HG03175 (cell line): ENCODE results near the gene SEC16A.

Experiments used
- ATAC-seq: cut with Tn5 transposase; IDR thresholded peaks from one replicate; pipeline ENCODE4 v1.9.1; 2021; ENCODE audit warnings: mild to moderate bottlenecking, moderate library complexity; ENCODE audit not compliant: unreplicated experiment

The SEC16A gene

GRCh38 chr9:136518623-136519022, 35.8 kb upstream of the SEC16A start:
- no peak for ATAC-seq

GRCh38 chr9:136517950-136518349, 35.1 kb upstream of the SEC16A start:
- no peak for ATAC-seq

- ATAC-seq: no peak
Observed at GRCh38 chr9:136517012-136517743, 34.3 kb upstream of the SEC16A start.

DNA sequence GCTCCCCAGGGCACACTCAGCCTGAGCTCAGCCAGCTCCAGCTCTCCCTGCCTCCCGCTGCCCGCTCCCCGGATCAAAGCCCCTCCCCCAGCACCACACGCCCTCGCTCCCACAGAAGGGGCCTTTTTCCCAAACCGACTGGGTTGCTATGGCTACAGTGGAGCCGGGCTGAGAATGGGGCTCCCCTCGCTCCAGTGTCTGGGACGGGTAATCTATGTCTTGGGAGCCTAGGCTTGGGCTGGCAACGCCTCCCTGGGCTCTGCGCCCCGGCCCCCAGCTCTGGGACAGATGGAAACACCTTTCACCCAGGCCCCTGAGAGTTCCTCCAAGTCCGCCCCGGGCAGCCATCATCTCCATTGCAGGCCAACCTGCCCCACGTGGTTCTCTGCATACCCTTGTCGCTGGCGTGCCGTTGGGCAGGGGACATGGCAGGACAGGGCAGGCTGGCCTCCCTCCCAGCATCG, 33.4 kb upstream of the SEC16A start:
- no peak for ATAC-seq

DNA sequence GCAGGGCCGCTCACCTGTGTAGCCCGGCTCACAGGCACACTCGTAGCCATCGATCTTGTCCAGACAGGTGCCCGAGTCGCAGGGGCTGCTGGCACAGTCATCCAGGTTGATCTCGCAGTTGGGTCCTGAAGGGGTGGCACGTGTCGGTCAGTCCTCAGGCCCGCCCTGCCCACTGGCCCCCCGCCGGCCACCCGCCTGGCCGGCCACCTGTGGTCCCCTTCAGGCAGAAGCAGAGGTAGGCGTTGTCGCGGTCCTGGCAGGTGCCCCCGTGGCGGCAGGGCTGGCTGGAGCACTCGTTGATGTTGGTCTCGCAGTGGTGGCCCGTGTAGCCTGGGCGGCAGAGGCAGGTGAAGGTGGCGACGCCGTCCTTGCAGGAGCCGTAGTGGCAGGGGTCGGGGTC, 32.4 kb upstream of the SEC16A start:
- ATAC-seq: no peak

DNA sequence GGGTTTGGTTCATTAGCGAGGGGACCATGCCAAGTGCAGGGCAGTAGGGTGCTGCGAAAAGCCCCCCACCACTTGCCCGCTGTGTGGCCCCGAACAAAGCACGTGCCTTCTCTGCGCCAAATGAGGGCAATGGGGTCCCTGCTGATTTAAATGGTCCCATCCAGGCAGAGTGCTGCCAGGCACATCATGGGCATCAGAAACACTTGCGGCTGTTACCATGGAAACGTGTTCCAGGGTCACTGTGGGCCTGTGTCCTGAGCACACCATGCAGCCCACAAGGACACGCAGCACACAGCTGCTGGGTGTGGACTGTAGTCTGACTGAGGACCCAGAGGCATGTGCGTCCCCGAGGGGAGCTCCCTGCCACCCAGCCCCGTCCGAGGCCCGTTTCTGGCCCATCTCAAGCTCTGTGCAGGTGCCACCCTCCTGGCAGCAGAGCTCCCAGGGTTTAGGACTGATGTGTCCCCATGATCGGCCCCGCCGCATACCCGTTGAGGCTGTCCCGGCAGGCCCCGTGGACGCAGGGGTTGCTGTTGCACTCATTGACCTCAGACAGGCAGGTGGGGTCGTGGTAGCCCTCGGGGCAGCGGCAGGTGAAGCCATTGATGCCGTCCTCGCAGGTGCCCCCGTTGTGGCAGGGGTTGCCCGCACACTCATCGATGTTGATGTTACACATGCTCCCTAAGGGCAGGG, 31.3 kb upstream of the SEC16A start:
- ATAC-seq: no peak

DNA sequence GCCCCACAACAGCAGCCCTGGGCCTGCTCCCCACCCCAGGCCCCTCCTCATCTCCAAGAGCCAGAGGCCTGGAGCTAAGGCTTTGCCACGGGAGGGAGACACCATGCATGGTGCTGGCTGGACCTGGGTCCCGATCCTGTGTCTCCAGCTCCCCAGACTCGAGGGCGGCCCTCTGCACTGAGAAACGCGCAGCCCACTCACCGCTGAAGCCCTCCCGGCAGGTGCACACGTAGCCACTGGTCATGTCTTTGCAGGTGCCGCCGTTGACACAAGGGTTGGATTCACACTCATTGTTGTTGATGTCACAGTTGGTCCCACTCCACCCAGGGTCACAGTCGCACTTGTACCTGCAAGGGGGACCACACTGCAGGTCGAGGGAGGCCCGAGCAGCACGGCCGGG, 30.4 kb upstream of the SEC16A start:
- no peak for ATAC-seq

DNA sequence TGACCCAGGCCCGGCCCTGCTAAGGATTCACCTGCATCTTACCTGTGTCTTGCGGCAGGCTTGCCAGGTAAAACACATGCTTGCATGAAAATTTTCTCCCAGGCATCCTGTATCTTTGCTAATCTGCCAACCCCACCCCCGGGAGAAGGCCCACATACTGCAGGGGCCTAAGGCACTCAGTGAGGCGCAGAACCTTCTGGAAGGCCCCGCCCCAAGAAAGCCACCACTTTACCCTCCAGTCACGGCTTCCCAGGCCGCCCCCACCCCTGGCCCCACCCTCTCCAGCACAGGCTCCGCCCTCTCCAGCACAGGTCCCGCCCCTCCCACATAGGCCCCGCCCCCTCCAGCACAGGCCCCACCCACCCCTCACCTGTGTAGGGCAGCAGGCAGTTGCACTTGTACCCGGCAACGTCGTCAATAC, 29.8 kb upstream of the SEC16A start:
- no peak for ATAC-seq

DNA sequence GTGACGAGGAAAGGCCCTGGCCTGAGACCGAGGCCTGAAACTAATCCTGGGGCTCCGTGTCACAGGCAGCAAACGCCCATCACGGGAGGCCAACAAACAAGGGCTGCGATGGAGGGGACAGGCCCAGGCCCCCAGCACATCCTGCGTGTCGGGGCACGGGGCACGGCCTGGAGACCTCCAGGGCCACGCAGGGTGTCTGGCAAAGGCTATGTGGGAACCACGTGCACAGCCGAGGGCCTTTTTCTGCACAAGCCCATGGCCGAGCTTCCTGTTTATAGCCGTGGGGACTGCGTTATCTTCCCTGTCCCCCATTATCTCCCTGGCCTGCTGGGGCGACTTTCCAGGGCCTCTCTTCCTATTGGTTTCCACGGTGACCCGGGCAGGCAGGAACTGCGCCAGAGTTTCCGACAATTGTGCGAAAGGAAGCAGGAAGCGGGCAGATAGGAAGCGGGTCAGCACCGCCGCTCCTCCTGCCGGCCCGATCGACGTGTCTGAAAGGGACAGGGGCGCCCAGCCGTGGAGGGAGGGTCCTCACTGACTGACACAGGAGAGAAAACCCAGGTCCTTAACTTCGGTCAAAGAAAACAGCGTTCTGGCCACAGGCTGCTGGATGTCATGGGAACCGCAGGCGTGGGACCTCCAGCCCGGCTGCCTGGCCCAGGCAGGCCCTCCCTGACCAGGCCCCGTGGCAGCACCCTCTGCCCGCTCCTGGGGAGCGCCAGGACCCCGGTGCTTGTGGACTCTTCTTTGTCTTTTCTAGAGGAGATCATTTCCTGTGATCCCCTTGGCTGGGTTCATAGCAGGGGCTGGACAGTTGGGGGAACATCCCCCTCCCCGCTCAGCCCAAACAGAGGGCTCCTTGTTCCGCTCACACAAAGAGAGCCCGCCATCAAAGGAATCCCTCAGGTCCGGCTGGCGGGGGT, 29.1 kb upstream of the SEC16A start:
- no peak for ATAC-seq

DNA sequence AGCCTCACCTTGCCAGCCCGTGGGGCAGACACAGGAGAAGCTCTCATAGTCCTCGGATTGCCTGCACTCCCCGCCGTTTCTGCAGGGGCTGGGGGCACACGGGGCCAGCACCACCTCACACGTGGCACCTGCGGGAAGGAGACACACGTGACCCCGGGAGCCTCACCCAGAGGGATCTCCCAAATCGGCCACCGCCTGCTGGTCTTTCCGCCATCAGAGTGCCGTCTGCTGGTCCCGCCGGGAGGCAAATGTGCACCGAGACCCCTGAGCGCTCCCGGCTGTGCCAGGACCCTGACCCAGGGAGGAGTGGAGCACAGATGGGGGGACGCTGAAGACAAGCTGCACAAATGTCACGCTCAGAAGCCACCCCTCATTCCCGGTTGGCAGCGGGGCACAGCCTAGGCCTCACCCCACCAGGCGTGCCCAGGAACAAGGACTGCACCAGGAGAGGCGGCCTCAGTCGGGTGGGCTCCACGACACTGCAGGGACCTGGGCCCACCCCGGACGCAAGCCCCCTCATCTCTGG, 28.4 kb upstream of the SEC16A start:
- no peak for ATAC-seq

- ATAC-seq: no peak
Observed at GRCh38 chr9:136510561-136510960, 27.7 kb upstream of the SEC16A start.

DNA sequence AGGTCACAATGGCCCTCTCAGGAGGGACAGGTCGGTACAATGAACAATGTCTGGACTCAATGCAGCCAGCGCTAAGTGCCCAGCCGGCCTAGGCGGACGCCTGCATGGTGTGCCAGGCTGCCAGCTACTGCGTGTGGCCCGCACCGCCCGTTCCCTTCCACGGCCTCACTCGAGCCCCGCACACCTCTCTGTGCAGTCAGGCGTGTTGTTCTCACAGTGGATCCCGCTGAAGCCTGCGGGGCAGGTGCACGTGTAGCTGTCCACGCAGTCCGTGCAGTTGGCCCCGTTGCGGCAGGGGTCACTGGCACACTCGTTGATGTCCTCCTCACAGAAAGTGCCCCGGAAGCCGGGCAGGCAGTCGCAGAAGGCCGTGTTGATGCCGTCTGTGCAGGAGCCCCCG, 26.7 kb upstream of the SEC16A start:
- no peak for ATAC-seq

DNA sequence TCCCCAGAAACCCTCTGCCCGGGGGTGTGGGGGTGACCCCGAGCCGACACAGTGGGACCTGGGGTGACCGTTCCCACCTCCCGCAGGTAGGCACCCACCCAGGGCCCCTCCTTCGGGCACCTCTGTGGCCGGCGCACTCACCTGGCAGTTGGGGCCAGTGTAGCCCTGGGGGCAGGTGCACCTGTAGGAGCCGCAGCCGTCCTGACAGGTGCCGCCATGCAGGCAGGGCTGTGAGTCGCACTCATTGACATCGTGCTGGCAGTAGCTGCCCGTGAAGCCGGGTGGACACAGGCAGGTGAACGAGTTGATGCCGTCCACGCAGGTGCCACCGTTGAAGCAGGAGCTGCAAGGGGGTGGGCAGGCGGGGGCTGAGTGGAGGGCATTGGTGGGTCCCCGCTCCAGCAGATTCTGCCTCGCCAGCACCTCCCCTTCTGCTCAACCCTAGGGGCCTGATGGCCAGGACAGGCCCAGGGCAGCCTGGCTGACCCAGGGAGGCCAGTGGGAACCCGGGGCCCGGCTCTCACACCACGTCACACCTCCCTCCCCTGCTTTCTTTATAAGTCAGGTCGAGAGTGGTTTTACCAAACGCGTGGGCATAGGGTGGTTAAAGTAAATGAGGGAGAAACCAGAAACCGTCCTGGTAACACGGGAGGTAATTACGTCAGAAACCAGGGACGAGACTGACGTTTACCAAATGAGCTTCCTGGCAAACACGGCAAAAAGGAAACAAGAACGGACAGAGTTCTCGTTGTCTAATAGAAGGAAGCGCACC, 26.1 kb upstream of the SEC16A start:
- ATAC-seq: no peak

- no peak for ATAC-seq
Observed at GRCh38 chr9:136507992-136508375, 25.1 kb upstream of the SEC16A start.

- no peak for ATAC-seq
Observed at GRCh38 chr9:136507221-136507991, 24.6 kb upstream of the SEC16A start.

GRCh38 chr9:136506425-136506824, 23.6 kb upstream of the SEC16A start:
- no peak for ATAC-seq

DNA sequence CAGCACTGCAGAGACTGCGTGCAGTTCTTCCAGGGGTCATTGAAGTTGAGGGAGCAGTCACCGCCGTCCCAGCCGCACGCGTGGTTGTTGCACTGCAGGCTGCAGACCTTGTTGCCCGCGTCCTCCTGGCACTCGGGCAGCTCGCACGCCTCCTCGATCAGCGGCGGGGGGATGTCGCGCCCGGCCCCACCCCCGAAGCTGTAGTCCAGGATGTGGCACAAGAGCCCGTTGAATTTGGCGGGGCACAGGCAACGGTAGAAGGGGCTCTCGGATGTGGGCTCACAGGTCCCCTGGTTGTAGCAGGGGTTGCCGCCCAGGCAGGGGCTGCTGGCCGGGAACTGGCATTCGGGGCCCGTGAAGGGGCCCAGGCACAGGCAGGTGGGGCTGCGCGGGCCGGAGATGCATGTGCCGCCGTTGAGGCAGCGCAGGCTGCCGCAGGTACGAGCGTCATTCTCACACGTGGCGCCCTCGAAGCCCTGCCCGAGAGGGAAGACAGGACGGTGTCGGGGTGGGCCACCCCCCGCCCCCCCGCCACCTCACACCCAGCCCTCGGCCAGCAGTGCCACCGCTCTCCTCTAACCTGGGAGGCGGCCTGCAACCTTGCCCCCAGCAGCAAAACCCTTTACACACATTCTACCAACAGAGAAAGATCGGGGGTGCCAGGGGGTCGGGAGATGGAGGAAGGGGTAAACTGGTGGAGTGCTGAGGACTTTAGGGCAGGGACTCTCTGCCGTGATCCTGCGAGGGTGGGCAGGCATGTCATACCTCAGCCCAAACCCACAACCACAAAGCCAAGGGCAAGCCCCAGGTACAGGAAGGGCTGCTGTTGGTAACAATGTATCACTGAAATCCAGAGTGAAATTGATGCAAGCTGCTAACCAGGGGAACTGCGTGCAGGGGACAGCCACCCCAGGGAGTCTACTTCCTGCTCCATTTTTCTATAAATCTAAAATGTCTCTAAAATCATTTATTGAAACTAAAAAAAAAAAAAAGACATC, 22.9 kb upstream of the SEC16A start:
- ATAC-seq: no peak

DNA sequence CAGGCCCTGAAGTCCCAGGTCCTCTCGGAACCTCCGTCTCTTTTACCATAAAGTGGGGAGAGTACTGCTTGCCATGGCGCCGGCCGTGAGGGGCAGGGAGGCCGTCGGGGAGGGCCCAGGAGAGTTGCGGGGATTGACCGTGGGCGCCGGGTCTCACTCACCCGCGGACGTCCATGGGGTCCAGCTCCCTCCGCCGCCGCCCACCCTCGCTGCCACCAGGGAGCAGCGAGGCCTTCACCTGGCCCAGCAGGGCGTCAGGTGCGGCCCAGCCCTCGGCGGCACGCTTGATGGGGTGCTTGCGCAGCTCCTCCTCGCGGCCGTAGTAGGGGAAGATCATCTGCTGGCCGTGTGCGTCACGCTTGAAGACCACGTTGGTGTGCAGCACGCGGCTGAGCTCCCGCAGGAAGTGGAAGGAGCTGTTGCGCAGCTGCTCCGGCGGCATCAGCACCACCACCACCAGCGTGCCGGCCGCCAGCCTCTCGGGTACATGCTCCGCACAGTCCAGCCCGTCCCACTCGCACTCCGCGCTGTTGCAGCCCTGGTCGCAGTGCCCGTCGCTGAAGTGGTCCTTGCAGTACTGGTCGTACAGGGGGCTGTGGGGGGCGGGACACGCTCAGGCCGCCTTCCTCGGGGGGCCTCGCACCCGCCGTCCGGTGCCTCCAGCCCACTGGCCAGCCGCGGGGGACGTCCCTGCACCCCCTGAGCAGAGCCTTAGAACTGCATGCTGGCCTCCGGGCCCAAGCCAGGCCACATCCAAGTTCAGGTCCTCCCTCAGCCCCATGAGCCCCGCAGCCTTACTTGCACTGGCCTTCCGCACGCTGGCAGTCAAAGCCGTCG, 21.9 kb upstream of the SEC16A start:
- ATAC-seq: no peak
